Transverse colon (tissue), 4 donors: ENCODE data around the gene CD244. TPM values are rescaled to one million over a fixed set of nuclear protein-coding genes. Genes with fewer than 3 reads are reported as not detected.
A peak's percentile ranks its signal among the peaks of the same experiment; 100 is the strongest.

Experiments used
- DNase-seq: peaks from one replicate; pipeline ENCODE4 v3.0.0-alpha.2; 2019
- H3K27ac ChIP-seq, 4 donors: fragments of 200-600 bp; sonication (generic); 2 replicates each; pipeline ENCODE4 v1.5.1; 2016 to 2018; ENCODE audit warnings: inconsistent platforms in 4 of 4
- H3K27me3 ChIP-seq: fragments of 200-600 bp; sonication (generic); 2 replicates; pipeline ENCODE4 v1.5.1; 2017; ENCODE audit warnings: inconsistent platforms
- H3K36me3 ChIP-seq, 4 donors: fragments of 200-600 bp; sonication (generic); 2 replicates each; pipeline ENCODE4 v1.5.1; 2017 to 2019; ENCODE audit warnings: inconsistent platforms in 4 of 4
- H3K4me1 ChIP-seq, 4 donors: fragments of 200-600 bp; sonication (generic); 2 replicates each; pipeline ENCODE4 v1.5.1; 2017 to 2020; ENCODE audit warnings: inconsistent platforms in 4 of 4
- H3K4me3 ChIP-seq, 4 donors: fragments of 200-600 bp; sonication (generic); 1 replicate in 1 of 4; 2 replicates in 3 of 4; pipeline versions ENCODE4 v1.5.1 to v1.6.1; 2017 to 2019; ENCODE audit warnings: inconsistent platforms in 4 of 4
- H3K9me3 ChIP-seq, 2 donors: fragments of 200-600 bp; sonication (generic); 2 replicates each; pipeline ENCODE4 v1.5.1; 2017 to 2019; ENCODE audit warnings: inconsistent platforms in 2 of 2
- EP300 ChIP-seq: sonication (generic); formaldehyde crosslinking; IDR thresholded peaks from one replicate; pipeline ENCODE4 v1.6.1; 2017; ENCODE audit warnings: antibody characterized with exemption, low read depth
- POLR2A ChIP-seq: fragments of 450-650 bp; IDR thresholded peaks from one replicate; pipeline ENCODE4 v1.6.1; 2016; ENCODE audit warnings: antibody characterized with exemption, mild to moderate bottlenecking, moderate library complexity
- POLR2AphosphoS5 ChIP-seq, 3 donors: sonication (generic); formaldehyde crosslinking; IDR thresholded peaks; one replicate each; pipeline ENCODE4 v1.6.1; 2016; ENCODE audit warnings: antibody characterized with exemption in 3 of 3
- WGBS, 2 donors: methylation state at CpG; one replicate each; pipeline ENCODE4 v1.1.5; 2018; ENCODE audit warnings: low coverage in 1 of 2; 5-methylcytosine and 5-hydroxymethylcytosine counted together
- in situ Hi-C, 4 donors: fragments of 200-750 bp; cut with MboI; loops; one replicate each; pipeline versions ENCODE4 v1.15.0 to v1.15.1; 2017; ENCODE audit warnings: low sequenced_read_pairs in 3 of 4, low pct_ligation_motif_present in 1 of 4, low pct_unique_long_range_greater_than_20kb in 1 of 4
- intact Hi-C: fragments of 100-400 bp; cut with DNase I; formaldehyde crosslinking; loops from one replicate; pipeline ENCODE4 v1.15.1; 2023; ENCODE audit warnings: low total_unique reads
- total RNA-seq, 4 donors: library from RNA; depleted of rRNA; stranded (reverse); fragments of >200 nt; gene quantifications; one replicate each; pipeline ENCODE4 v1.1.0, GENCODE V29; 2016
- TF ChIP-seq, protein P1 (sequence below), 5 experiments: fragments of 200-600 bp in 3 of 5; fragments of 450-650 bp in 2 of 5; sonication (generic) in 3 of 5; IDR thresholded peaks; 1 replicate in 2 of 5; 2 replicates in 3 of 5; pipeline ENCODE4 v1.5.1; 2016 to 2017; ENCODE audit warnings: antibody characterized with exemption in 5 of 5, inconsistent platforms in 3 of 5, mild to moderate bottlenecking in 2 of 5, moderate library complexity in 1 of 5

Gene CD244, protein sequence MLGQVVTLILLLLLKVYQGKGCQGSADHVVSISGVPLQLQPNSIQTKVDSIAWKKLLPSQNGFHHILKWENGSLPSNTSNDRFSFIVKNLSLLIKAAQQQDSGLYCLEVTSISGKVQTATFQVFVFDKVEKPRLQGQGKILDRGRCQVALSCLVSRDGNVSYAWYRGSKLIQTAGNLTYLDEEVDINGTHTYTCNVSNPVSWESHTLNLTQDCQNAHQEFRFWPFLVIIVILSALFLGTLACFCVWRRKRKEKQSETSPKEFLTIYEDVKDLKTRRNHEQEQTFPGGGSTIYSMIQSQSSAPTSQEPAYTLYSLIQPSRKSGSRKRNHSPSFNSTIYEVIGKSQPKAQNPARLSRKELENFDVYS
- under 1 TPM in 2 of 4 donors, not detected in 2; 0.48 to 0.55 TPM for total RNA-seq

DNA sequence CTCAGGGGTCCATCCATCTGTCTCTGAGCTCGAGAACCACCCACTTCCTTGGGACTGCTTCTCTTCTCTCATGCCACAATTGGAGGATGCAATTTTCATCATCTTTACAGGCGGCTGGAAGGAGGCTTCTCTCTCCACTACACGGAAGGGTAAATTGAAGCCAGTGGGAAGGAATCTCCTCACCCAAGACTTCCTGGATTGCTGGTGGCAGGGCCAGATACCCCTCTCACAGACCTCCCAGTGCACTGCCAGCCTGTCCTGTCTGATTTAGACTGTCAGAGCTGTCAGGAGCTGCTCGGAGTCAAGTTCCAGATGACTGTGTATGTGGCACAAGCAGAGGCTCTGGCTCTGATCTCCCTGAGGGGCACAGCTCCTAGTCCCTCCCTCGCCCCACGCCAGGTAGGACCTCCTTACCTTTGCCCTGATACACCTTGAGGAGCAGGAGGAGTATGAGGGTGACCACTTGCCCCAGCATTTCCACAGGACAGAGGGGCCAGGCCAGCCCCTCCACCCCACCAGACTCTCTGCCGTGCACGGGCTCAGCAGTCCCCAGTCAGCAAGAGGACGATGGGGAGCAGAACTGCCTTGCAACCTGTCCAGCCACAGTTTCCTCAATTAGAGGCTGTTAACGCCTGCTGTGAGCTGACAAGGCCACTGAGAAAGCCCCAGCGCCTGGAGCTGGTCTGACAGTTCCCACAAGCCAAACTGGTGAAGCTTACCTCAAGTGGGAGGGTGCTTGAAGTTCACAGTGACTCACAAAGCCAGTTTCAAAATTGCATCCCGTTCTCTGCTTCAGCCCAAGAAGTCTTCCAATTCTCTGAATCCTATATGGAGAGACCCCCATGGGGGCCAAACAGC lies at the start of gene CD244:
Gene CD244, minus strand, starts transcription at position 685 of the 858 bp plus-strand sequence. Its CDS starts 210 bp downstream, at position 475.
- Histone ChIP-seq H3K9me3 (no peaks in the 10 kb centered on the region), H3K36me3 (no peaks in the 10 kb centered on the region), H3K27me3 (no peaks in the 10 kb centered on the region), H3K4me3 (no peak within 1 kb of the TSS), H3K27ac (peak within 1 kb of the TSS; percentile 13 to 28 (median 19)), H3K4me1 (peaks cover 0 to 24% (median 9%) of the 10 kb centered on the region in 4 donors)
- WGBS, 2 donors: 47% methylated on average over 12 of the region's 12 CpGs; no CpG with 5 or more reads in 1 of the 2 donors
- TF ChIP-seq EP300 (no peak), POLR2AphosphoS5 (IDR thresholded peaks at IDR 0.05) (no peak), POLR2A (no peak)
- TF ChIP-seq, protein P1, sequence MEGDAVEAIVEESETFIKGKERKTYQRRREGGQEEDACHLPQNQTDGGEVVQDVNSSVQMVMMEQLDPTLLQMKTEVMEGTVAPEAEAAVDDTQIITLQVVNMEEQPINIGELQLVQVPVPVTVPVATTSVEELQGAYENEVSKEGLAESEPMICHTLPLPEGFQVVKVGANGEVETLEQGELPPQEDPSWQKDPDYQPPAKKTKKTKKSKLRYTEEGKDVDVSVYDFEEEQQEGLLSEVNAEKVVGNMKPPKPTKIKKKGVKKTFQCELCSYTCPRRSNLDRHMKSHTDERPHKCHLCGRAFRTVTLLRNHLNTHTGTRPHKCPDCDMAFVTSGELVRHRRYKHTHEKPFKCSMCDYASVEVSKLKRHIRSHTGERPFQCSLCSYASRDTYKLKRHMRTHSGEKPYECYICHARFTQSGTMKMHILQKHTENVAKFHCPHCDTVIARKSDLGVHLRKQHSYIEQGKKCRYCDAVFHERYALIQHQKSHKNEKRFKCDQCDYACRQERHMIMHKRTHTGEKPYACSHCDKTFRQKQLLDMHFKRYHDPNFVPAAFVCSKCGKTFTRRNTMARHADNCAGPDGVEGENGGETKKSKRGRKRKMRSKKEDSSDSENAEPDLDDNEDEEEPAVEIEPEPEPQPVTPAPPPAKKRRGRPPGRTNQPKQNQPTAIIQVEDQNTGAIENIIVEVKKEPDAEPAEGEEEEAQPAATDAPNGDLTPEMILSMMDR (IDR thresholded peaks at IDR 0.05): no peak
- intact Hi-C loops (no loop called here), in situ Hi-C loops (no loop called here)
- DNase-seq: peak; percentile 46

DNA sequence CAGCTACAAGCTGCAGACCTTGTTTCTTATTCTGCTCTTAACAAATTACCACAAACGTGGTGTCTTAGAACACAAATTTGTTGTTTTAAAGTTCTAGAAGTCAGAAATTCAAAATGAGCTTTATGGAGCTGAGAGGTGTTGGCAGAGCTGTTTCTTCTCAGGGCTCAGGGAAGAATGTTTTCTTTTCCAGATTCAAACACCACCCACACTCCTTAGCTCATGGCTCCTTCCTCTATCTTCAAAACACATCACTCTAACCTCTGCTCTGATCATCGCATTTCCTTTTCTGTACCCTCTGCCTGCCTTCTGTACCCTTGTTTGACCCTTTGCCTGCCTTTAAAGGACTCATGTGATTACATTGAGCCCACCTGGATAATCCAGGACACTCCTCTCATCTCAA lies 49.2 kb upstream of the CD244 start:
- H3K27ac ChIP-seq: no peak overlapping the region
- no peaks in the 10 kb centered on the region for H3K9me3 ChIP-seq
- 70% methylated on average over 2 of the region's 2 CpGs for WGBS, 2 donors
- H3K4me3 ChIP-seq: no peak overlapping the region
- H3K27me3 ChIP-seq: peaks cover 3% of the 10 kb centered on the region
- no peak for DNase-seq
- no peaks in the 10 kb centered on the region for H3K36me3 ChIP-seq
- intact Hi-C loops: no loop called here
- in situ Hi-C loops: no loop called here
- TF ChIP-seq POLR2A: no peak
- no peak for TF ChIP-seq POLR2AphosphoS5 (IDR thresholded peaks at IDR 0.05)
- TF ChIP-seq, protein P1 (IDR thresholded peaks at IDR 0.05): no peak
- no peak for TF ChIP-seq EP300
- H3K4me1 ChIP-seq: no peaks in the 10 kb centered on the region

DNA sequence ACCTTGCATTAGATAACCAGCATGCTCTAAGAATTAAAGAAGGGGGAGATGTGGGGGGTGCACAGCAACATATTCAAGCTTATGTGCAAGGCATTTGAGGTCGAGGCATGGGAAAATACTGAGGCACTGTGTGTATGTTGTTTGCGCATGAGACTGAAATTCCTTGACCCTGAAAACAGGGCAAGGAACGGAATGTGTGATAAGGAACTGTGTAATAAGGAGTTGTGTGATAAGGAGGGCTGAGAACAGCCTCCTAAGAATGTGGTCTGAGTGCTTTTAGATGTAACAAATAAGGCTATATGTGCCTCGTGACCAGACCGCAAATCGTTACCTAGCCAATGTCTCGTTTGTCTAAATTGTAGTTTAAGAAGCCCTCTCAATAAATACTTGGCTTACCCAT lies 48.8 kb upstream of the CD244 start:
- H3K4me1 ChIP-seq: no peaks in the 10 kb centered on the region
- no peak overlapping the region for H3K27ac ChIP-seq
- intact Hi-C loops: no loop called here
- H3K27me3 ChIP-seq: peaks cover 3% of the 10 kb centered on the region
- in situ Hi-C loops: no loop called here
- H3K9me3 ChIP-seq: no peaks in the 10 kb centered on the region
- no peak for TF ChIP-seq POLR2A
- TF ChIP-seq, protein P1 (IDR thresholded peaks at IDR 0.05): no peak
- no peak for TF ChIP-seq POLR2AphosphoS5 (IDR thresholded peaks at IDR 0.05)
- no peak for TF ChIP-seq EP300
- DNase-seq: no peak
- no peak overlapping the region for H3K4me3 ChIP-seq
- no peaks in the 10 kb centered on the region for H3K36me3 ChIP-seq
- 40 to 57% methylated on average over 3 to 7 of the region's 7 CpGs for WGBS, 2 donors

DNA sequence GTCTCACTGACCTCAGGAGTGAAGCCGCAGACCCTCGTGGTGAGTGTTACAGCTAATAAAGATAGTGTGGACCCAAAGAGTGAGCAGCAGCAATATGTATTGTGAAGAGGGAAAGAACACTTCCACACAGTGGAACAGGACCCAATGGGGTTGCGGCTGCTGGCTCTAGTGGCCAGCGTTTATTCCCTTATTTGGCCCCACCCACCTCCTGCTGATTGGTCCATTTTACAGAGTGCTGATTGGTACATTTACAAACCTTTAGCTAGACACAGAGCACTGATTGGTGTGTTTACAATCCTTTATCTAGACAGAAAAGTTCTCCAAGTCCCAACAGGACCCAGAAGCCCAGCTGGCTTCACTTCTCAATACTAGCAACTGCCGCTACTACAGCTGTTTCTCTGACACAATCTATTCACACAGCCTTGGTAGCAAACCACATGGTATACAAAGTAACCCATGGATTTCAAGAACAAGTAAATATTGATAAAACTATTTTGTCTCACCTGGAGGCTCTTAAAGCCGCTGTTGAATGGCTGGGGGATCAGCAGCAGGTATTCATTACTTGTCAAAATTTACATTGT lies 47.6 kb upstream of the CD244 start:
- Histone ChIP-seq H3K27me3 (peaks cover 3% of the 10 kb centered on the region), H3K4me1 (no peaks in the 10 kb centered on the region), H3K9me3 (no peaks in the 10 kb centered on the region), H3K4me3 (no peak overlapping the region), H3K36me3 (no peaks in the 10 kb centered on the region), H3K27ac (no peak overlapping the region)
- WGBS, 2 donors: 76% methylated on average over 6 of the region's 6 CpGs; no CpG with 5 or more reads in 1 of the 2 donors
- intact Hi-C loops: no loop called here
- no peak for TF ChIP-seq POLR2AphosphoS5 (IDR thresholded peaks at IDR 0.05)
- TF ChIP-seq EP300: no peak
- TF ChIP-seq, protein P1 (IDR thresholded peaks at IDR 0.05): no peak
- no peak for TF ChIP-seq POLR2A
- in situ Hi-C loops: no loop called here
- DNase-seq: no peak
